NCI-H1105 treated with DMSO at 0.1 percent for 48 hours (cell line): ENCODE results near the gene MAB21L4.
"Not testable (repeated sequence)": the region's sequence is repeated elsewhere in the genome, so short reads cannot be mapped to it uniquely, and the experiment has no call there.

ENCODE experiments used
- DNase-seq: peaks from one replicate; lab custom pipeline; 2025; lab: John Stamatoyannopoulos, UW

Gene MAB21L4

DNA sequence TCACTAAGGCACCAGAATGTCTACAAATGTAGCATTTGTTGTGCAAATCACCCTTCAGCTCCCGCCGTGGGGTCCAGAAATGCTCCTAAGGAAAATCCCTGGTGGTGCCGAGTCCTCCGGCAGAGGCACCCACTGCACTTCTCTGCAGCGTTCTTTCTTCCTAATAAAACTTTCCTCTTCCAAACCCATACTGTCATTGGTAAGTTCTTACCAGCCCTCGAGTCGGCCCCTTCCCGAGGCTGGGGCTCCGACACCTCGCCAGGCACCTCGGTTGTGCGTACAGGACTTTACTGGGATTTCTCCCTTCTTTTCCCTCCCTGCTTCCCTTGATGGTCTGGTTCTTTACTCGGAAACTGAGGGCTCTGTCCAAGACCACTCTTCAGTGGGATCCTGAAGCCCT lies 37.6 kb downstream of the MAB21L4 start:
- DNase-seq, result no peak

DNA sequence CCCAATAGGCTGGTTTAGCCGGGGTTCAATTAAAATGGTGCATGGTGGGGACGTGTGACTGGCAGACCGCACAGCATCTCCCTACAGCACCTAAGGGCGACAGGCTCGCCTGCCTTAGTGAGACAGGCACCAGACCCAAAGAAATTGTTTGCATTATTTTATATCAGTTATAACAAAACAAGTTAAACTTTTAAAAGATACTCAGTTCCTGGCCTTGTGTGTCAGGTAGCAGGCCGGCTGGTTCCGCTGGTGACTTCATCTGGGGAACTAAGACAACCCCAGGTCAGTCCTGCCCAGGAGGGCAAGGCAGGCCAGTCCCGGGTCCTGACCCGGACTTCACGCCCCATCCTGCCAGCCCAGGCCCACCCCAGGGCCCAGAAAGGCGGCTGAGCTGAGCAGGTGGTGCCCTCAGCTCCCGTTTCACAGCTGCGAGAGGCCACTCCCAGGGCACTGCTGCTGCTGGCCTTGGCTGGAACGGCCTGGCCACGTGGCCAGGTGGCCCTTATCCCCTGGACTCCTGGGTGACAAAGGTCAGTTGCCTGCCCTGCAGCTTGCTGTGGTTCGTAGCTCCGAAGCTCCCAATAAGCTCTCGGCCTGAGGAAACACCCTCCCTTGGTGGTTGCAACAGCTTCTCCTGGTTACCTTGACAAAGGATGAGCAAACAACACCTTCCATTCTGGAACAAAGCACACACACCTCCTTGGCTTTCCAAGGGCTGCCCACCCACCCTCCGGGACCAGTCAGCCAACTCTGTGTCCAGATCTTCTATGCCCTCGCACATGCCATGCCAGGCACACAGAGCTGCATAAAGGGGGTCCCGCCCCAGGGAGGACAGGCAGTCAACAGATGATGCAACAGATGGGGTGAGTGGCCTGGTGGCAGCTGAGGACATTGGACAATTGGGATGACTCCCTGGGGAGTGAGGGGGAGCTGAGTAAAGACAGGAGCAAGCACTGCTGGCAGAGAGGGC lies 38.6 kb downstream of the MAB21L4 start:
- DNase-seq, result no peak

DNA sequence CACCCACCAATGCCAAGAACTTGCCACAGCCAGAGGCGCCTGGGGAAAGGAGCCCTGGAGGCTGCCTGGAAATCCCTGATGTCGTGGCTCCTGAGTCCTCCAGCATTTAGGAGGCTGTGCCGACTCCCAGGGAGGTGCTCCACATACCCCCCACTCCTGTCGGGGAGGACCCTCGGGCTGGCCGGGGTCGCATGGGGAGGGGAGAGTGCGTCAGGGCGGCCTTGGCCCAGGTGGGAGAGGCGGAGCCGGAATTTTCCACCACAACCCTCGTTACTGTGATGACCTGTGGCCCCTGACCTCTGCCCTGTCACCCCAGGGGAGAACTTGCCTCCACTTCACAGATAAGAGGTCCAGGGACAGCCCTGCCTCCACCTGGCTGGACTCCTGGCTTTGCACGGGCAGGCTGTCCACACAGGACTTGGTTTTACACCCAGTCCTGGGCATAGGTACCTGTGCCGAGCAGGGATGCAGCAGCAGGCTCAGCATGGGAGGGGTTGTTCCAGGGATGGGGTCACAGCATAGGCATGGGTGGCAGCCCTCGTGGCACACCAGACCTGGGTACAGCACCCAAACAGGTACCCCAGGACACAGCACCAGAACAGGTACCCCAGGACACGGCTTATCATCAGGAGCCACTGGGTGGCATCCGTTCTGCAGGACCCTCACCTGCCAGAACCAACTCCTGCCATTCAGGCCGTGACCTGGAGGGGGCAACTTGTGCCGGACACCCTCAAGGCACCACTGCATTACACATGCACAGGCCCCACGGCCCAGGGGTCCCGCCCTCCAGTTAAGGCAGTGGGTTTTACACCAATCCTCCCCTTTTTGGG lies 39.6 kb downstream of the MAB21L4 start:
- no peak for DNase-seq

DNA sequence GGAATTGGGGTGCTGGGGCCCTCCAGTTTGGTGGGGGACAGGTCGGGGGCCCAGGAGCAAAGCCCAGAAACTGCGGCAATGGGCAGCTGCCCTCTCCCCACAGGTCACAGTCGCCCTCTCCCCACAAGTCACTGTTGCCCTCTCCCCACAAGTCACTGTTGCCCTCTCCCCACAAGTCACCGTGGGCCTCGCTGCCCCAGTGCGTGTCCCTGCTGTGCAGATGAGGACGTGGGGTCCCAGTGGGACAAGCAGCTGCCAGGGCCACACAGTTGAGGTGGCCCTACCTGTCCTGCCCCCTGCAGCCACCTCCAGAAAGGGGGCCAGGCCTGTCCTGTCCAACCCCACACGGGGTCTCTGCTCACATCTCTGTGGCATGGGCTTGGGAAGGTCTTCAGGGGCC lies 40.3 kb downstream of the MAB21L4 start:
- no peak for DNase-seq

DNA sequence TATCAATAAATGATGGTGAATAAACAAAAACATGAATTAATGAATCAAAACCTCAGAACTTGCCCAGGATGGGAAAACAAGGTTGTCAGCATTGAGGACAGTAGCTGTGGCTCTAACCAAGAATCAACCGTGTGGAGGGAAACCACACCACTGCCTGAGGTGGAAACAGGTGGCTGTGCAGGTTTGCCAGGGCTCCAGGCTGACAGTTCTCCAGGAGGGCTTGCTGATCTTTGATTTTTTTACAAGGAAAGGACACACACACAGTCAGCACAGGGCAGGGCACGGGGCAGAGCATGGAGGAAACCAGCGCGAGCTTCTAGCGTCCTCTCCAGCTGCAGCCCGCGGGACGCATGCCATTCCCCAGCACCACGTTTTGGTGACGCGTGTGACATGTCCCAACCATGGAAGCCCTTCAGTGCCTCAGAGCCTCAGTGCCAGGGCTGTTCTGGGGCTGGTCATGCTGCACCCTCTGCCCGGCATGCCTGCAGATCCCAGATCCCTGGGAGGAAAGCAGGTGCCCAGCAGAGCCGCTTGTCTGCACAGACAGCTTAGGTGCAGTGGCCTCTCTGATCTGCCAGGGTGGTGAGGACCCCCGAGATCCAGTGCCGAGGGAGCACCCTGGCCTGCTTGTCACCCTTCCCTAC lies 43.2 kb downstream of the MAB21L4 start:
- no peak for DNase-seq

DNA sequence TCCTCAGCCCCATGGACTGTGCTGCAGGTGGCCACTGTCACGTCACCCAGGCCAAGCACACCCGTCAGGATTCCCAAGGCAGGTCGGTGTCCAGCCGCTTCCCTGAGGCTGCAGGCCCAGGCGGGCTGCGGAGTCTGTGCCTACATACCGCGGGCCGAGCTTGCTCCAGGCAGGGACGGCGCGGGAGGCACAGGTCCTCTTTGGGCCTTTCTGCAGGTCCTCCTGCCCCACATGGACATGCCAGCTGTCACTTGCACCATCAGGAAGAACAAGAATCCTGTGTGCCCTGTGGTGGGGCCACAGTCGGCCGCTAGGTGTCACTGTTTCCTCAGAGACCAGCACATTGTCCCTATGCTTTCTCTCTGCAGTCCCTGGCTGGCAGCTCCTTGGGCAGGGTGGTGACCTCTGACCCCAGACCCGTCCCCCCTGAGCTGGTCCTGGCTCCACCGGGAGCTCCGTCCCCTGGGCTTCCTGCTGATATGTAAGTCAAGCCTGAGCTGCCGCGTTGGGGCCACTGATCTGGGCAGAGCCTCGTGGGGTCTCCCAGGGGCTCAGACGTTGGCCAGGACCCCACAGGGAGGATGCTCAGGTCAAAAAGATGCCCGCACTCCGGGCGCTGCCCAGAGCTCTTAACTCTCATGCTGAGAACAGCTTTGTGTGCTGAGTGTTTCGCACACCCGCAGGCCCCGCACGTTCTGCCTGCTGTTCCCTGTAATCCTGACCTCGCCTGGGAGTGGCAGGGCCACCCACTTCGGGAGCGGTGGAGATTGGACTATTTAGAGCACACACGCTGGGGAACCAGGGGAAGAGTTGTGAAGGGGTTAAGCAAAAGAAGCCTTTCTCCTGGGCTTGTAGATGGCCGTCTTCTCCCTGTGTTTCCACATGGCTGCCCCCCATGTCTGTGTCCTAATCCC lies 44.6 kb downstream of the MAB21L4 start:
- peak; percentile 41 for DNase-seq

DNA sequence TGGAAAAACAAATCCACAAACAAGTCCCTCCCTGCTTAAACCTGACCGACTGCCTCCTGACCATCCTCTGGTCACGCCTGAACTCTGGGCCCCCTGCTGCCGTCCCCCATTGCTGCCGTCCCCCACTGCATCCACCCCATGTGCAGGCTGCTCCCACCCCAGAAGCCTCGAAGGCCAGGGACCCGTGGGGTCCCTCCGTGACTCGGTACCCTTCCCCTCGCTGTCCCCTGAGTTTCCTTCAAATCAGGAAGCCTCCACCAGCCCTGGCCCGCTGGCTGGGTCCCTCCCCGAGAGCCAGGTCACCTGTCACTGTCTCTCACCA lies 45.2 kb downstream of the MAB21L4 start:
- DNase-seq, result no peak

DNA sequence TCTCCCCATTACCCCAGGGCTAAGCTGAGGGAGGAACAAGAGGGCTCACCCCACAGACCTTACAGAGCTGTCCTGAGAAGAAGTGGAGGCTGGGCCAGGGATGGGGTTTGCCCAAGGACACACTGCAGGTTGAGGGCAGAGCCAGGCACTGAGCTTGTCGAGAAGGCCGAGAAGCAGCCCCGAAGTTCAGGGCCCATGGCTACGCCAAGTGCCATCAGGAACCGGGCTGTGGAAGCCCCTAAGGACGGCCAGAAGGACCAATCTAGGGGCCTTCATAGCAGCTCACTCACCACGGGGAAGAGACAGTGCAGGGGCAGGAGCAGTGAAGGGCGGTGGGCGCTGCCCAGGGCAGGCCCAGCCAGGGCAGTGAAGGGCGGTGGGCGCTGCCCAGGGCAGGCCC lies 45.9 kb downstream of the MAB21L4 start:
- DNase-seq, result no peak

DNA sequence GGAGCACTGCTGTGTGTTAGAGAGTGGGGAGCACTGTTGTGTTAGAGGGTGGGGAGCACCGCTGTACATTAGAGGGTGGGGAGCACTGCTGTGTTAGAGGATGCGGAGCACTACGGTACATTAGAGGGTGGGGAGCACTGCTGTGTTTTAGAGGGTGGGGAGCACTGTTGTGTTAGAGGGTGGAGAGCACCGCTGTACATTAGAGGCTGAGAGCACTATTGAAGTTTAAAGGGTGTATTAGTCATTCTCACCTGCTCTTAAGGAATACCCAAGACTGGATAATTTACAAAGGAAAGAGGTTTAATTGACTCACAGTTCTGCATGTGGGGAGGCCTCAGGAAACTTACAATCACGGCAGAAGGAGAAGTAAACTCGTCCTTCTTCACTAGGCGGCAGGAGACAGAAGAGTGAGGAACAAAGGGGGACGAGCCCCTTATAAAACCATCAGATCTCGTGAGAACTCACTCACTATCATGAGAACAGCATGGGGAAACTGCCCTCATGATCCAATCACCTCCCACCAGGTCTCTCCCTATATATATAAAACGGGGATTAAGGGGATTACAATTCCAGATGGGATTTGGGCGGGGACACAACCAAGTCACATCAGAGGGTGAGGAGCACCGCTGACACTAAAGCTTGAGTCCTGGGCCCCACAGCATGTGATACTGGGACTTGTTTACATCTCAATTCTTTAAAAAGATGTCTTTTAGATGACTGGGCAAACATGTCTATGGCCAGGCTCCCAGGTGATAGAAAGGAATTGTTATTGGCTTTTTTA lies 46.9 kb downstream of the MAB21L4 start:
- no peak for DNase-seq

DNA sequence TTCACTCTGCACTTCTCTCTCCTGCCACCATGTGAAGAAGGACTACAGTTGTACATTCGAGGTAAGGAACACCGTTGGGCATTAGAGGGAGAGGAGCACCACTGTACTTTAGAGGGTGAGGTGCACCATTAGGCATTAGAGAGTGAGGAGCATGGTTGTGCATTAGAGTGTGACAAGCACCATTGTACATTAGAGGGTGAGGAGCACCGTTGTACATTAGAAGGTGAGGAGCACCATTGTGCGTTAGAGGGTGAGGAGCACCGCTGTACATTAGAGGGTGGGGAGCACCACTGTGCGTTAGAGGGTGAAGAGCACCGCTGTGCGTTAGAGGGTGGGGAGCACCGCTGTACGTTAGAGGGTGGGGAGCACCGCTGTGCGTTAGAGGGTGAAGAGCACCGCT lies 48.1 kb downstream of the MAB21L4 start:
- DNase-seq, result no peak

DNA sequence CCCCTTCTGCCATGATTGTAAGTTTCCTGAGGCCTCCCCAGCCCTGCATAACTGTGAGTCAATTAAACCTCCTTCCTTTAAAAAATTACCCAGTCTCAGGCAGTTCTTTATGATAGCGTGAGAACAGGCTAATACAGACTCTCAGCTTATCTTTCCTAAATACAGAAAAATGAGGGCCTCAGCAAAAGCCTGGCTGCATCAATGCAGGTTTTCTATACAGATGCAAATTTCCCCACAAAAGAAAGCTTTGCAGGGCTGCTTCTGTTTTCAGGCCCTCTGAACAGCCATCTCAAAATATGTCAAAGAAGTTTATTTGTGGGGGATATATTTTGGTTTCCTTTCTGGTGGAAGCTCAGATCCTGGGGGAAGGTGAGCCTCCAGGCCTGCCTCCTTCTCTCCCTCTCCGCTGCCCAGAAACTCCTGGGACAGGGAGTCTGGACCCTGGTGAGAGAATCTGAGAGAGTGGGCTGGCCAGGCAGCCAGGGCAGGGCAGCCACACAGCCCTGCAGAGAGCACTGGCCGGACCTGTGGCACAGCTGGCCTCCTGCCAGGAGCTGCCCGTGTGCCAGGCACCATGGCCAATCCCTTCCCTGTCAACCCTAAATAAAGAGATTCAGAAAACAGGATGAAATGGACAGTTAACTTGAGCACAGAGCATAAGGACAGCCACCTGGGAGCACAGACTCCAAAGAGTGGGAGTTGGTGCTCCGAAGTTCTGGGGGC lies 48.9 kb downstream of the MAB21L4 start:
- no peak for DNase-seq

DNA sequence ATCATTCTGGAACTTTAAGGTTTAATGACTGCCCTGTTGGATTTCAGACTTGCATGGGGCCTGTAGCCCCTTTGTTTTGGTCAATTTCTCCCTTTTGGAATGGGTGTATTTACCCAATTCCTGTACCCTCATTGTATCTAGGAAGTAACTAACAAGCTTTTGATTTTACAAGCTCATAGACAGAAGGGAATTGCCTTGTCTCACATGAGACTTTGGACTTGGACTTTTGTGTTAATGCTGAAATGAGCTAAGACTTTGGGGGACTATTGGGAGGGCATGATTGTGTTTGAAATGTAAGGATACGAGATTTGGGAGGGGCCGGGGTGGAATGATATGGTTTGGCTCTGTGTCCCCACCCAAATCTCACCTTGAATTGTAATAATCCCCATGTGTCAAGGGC lies 49.6 kb downstream of the MAB21L4 start:
- not testable (repeated sequence) for DNase-seq

DNA sequence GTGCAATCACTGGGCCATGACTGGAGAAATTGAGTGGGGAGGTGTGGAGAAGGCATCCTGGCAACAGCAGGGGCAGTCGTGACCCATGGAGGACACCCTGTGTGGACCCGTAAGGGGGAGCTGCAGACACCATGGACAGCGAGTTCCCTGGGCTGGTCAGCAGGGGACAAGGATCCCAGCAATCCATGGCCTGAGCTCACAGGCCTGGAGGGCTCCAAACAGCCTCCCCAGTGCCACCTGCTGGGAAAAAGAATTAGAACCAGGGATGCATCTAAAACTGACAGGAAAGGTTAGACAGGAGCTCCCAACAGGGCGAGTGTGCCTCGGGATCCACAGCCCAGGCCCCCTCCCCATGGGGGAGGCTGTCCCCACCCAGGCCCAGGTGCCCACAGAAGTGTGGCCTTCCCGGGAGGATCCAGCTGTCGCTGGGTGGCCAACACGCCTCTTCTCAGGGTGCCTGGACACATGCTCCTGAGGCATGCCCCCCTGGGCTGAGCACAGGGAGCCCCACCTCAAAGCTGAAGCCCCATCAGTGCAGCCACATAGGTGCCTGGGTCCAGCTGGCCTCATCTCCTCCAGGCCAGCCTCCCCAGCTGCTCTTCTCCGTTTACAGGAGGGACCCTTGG lies 55.4 kb downstream of the MAB21L4 start:
- DNase-seq, result no peak

DNA sequence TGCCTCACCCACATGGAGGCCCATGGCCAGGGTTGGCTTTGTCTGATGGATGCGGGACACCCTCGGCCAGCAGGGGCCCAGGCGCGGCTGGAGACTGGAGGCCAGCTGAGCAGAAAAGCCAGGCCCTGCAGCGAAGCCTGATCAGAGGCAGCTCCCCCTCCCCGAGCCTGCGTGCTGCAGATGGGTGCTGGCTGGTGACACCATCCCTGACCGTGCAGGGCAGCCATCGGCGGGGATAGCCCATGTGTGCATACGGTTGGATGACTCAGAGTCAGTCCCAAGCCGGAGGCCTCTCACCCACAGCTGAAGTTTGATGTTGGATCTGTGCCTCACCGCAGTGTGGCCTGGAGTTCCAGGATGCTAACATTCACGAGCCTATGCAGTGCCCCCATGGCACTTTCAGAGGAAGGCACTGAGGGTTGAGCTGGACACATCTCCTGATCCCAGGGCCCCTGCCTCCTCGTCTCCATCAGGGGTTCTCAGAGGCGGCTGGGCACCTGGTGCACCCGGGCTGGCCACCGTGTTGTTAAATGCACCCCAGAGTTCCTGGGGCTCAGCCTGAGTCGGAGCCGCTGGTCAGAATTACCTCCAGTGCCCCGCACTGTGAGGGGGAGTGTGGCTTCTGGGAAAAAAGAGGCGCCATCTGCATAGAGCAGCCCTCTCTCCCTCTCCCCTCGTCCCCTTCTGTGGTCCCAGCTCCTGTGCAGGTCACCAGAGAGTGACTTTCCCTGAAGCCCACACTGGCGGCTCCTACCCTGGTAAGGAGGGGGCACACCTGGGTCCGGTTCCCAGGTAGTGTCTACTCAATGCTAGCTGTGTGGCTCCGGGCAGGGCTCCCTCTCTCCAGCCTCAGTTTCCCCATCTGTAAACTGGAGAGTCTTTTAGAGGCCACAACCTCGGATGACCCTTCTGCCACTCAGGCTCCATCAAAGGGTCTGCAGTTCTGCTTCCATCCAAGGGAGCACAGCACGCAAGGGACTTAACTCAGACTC lies 56.5 kb downstream of the MAB21L4 start:
- no peak for DNase-seq

DNA sequence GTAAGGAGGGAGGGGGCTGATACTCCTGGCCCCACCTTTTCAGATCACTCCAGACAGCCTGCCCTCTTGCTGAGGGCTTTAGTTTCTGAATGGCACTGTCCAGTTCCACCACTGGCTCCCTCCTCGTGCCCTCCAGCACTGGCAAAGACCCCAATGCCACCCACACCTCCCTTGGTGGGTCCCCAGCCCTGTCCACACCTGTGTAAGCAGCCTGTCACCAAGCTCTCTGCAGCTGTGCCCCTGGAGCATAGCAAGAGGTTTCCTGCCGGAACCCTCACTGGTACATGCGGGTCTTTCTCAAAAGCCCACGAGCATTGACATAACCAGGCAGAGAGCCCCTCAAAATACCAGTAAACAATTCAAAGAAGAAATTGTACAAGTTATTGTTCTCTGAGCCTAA lies 58.3 kb downstream of the MAB21L4 start:
- no peak for DNase-seq

DNA sequence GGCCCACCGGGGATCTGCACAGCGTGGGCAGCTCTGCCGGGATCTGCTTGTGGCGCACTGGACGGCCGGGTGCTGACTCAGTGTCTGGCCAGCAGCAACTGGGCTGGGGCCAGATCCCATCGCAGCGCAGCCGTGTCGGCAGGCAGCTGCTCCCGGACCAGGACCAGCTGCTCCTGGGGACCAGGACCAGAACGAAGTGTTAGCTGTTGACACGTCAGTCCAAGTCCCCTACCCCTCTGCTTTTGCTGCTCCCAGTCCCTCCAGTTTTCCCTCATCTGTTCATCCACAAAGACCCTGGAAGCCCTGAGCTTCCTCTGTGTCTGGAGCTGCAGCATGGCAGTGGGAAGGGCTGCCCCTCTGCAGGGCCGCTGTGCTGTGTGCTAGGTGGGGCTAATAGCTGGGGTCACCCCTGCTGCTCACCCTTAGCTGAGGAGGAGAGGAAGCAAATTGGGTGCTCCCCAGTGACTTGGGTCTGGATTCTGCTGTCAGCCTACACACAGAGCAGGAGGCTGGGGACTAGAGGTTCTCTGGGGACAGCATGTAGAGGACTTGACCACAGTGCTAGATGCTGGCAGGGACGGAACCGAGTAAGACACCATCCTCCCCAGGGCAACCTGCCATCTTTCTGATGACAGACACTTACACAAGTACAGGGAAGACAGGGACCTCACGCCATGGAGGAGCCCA lies 59.0 kb downstream of the MAB21L4 start:
- DNase-seq, result no peak
